SK-N-SH (cell line): Measurements from ENCODE around the gene SH3TC1. TPM values are rescaled to one million over a fixed set of nuclear protein-coding genes. Genes with fewer than 3 reads are reported as not detected.

Source experiments
- CTCF ChIA-PET: fragments of 300-600, 350-600 bp; formaldehyde crosslinking; extraction: SDS; loops from one replicate; lab custom pipeline; 2021; lab: Yijun Ruan, JAX
- POLR2A ChIA-PET: fragments of 350-600 bp; sonication (Branson Sonifier 250); formaldehyde crosslinking; extraction: SDS; loops from one replicate; lab custom pipeline; 2020; ENCODE audit warnings: antibody characterized with exemption, inconsistent platforms; lab: Yijun Ruan, JAX
- DNase-seq: peaks from one replicate; pipeline ENCODE4 v3.0.0; 2012
- H2AFZ ChIP-seq: fragments of 200-600 bp; sonication (generic); 2 replicates; pipeline ENCODE4 v1.8.1; 2016; ENCODE audit warnings: antibody characterized with exemption, mild to moderate bottlenecking, low read depth
- H3F3A ChIP-seq: fragments of 200-600 bp; sonication (generic); replicated peaks from 2 replicates; pipeline ENCODE3; 2016; ENCODE audit warnings: antibody characterized with exemption, mild to moderate bottlenecking; ENCODE audit not compliant: insufficient read depth
- H3K27ac ChIP-seq, 2 experiments: fragments of 200-500 bp in 1 of 2; fragments of 200-600 bp in 1 of 2; sonication (Bioruptor generic) in 1 of 2; sonication (generic), shearing (Covaris generic) in 1 of 2; 2 replicates each; pipeline versions ENCODE4 v1.5.1 to v1.6.1; 2014 to 2016; ENCODE audit warnings: low read depth in 2 of 2, inconsistent platforms in 1 of 2, low read length in 1 of 2, mild to moderate bottlenecking in 1 of 2, mixed read lengths in 1 of 2
- H3K27me3 ChIP-seq: fragments of 200-600 bp; sonication (generic), shearing (Covaris generic); 2 replicates; pipeline ENCODE4 v1.6.1; 2016; ENCODE audit warnings: mixed run types; ENCODE audit not compliant: insufficient read depth
- H3K36me3 ChIP-seq, 2 experiments: fragments of 200-500 bp in 1 of 2; fragments of 200-600 bp in 1 of 2; sonication (Bioruptor generic) in 1 of 2; sonication (generic) in 1 of 2; replicated peaks in 1 of 2; 2 replicates each; pipeline versions ENCODE3 to v1.5.1; 2014 to 2016; ENCODE audit warnings: low read length in 1 of 2, mild to moderate bottlenecking in 1 of 2; ENCODE audit not compliant: insufficient read depth in 2 of 2, control insufficient read depth in 1 of 2
- H3K4me1 ChIP-seq, 2 experiments: fragments of 200-500 bp in 1 of 2; fragments of 200-600 bp in 1 of 2; sonication (Bioruptor generic) in 1 of 2; sonication (generic), shearing (Covaris generic) in 1 of 2; 2 replicates each; pipeline versions ENCODE4 v1.5.1 to v1.6.1; 2014 to 2016; ENCODE audit warnings: low read depth in 1 of 2, low read length in 1 of 2, mixed run types in 1 of 2; ENCODE audit not compliant: insufficient read depth in 2 of 2, control insufficient read depth in 1 of 2
- H3K4me2 ChIP-seq: fragments of 200-600 bp; sonication (generic), shearing (Covaris generic); 2 replicates; pipeline ENCODE4 v1.6.1; 2017; ENCODE audit warnings: mixed run types
- H3K4me3 ChIP-seq, 2 experiments: fragments of 200-500 bp in 1 of 2; fragments of 200-600 bp in 1 of 2; sonication (Bioruptor generic) in 1 of 2; sonication (generic), shearing (Covaris generic) in 1 of 2; 2 replicates each; pipeline versions ENCODE4 v1.5.1 to v1.8.1; 2014 to 2016; ENCODE audit warnings: low read depth in 2 of 2, inconsistent platforms in 1 of 2, low read length in 1 of 2, mild to moderate bottlenecking in 1 of 2, mixed read lengths in 1 of 2, moderate library complexity in 1 of 2
- H3K79me2 ChIP-seq: fragments of 200-600 bp; sonication (generic); 2 replicates; pipeline ENCODE4 v1.8.1; 2017; ENCODE audit warnings: mild to moderate bottlenecking; ENCODE audit not compliant: insufficient read depth
- H3K9ac ChIP-seq: fragments of 200-600 bp; sonication (generic); 2 replicates; pipeline ENCODE4 v1.6.1; 2017; ENCODE audit warnings: mixed run types
- H3K9me2 ChIP-seq: fragments of 200-600 bp; sonication (generic); 2 replicates; pipeline ENCODE4 v1.6.1; 2017; ENCODE audit warnings: mixed run types
- H3K9me3 ChIP-seq: fragments of 200-600 bp; sonication (generic); 2 replicates; pipeline ENCODE4 v1.6.1; 2017; ENCODE audit warnings: mixed run types, mild to moderate bottlenecking, moderate library complexity
- H4K20me1 ChIP-seq: fragments of 200-600 bp; sonication (generic); 2 replicates; pipeline ENCODE4 v1.6.1; 2017; ENCODE audit warnings: mild to moderate bottlenecking, mixed run types; ENCODE audit not compliant: insufficient read depth
- CHD2 ChIP-seq: fragments of 150-350 bp; IDR thresholded peaks from 2 replicates; pipeline ENCODE4 v1.6.1; 2018; ENCODE audit warnings: low read length; ENCODE audit not compliant: partially characterized antibody
- CTCF ChIP-seq: fragments of 200-600 bp; sonication (generic); IDR thresholded peaks from 2 replicates; pipeline ENCODE4 v1.6.1; 2017; ENCODE audit warnings: antibody characterized with exemption, mild to moderate bottlenecking, moderate library complexity
- ELF1 ChIP-seq: IDR thresholded peaks from 2 replicates; pipeline ENCODE4 v1.4.0; 2012
- FOXM1 ChIP-seq: IDR thresholded peaks from 2 replicates; pipeline ENCODE4 v1.4.0; 2012; ENCODE audit warnings: low read depth, mild to moderate bottlenecking
- GABPA ChIP-seq: IDR thresholded peaks from 2 replicates; pipeline ENCODE4 v1.4.0; 2012; ENCODE audit warnings: low read depth, mild to moderate bottlenecking
- JUND ChIP-seq: IDR thresholded peaks from 2 replicates; pipeline ENCODE4 v1.4.0; 2012
- MEF2A ChIP-seq: IDR thresholded peaks from 2 replicates; pipeline ENCODE4 v1.4.0; 2012; ENCODE audit warnings: low read depth, borderline replicate concordance
- RCOR1 ChIP-seq: fragments of 150-350 bp; IDR thresholded peaks from 2 replicates; pipeline ENCODE4 v1.6.1; 2017; ENCODE audit warnings: antibody characterized with exemption, low read length
- SIN3A ChIP-seq: IDR thresholded peaks from 2 replicates; pipeline ENCODE4 v1.6.1; 2012; ENCODE audit warnings: low read depth, mild to moderate bottlenecking, low read length, moderate library complexity, borderline replicate concordance
- SMC3 ChIP-seq: IDR thresholded peaks from 2 replicates; pipeline ENCODE4 v1.6.1; 2012; ENCODE audit warnings: low read depth, low read length, improper control_type of control experiment
- TAF1 ChIP-seq: IDR thresholded peaks from 2 replicates; pipeline ENCODE4 v1.6.1; 2012; ENCODE audit warnings: low read depth, mild to moderate bottlenecking, low read length, moderate library complexity, borderline replicate concordance
- TCF12 ChIP-seq: IDR thresholded peaks from 2 replicates; pipeline ENCODE4 v1.4.0; 2012
- USF1 ChIP-seq: IDR thresholded peaks from 2 replicates; pipeline ENCODE4 v1.4.0; 2012; ENCODE audit warnings: low read depth, borderline replicate concordance
- WGBS: methylation state at CpG from one replicate; pipeline ENCODE4 v1.1.6; 2017; ENCODE audit warnings: low lambda C conversion rate; 5-methylcytosine and 5-hydroxymethylcytosine counted together
- polyA plus RNA-seq, 3 experiments: library from polyadenylated mRNA; depleted of rRNA; stranded (reverse); fragments of >200 nt; gene quantifications; 2 replicates each; pipeline ENCODE4 v1.2.3, GENCODE V29; 2012
- TF ChIP-seq, protein P1 (sequence below): IDR thresholded peaks from 2 replicates; pipeline ENCODE4 v1.4.0; 2012; ENCODE audit warnings: low read depth
- TF ChIP-seq, protein P2 (sequence below): IDR thresholded peaks from 2 replicates; pipeline ENCODE4; 2012

Gene SH3TC1
- polyA plus RNA-seq, 1 of the 3 experiments (the other 2 are of a cell fraction): 2.7 TPM

DNA sequence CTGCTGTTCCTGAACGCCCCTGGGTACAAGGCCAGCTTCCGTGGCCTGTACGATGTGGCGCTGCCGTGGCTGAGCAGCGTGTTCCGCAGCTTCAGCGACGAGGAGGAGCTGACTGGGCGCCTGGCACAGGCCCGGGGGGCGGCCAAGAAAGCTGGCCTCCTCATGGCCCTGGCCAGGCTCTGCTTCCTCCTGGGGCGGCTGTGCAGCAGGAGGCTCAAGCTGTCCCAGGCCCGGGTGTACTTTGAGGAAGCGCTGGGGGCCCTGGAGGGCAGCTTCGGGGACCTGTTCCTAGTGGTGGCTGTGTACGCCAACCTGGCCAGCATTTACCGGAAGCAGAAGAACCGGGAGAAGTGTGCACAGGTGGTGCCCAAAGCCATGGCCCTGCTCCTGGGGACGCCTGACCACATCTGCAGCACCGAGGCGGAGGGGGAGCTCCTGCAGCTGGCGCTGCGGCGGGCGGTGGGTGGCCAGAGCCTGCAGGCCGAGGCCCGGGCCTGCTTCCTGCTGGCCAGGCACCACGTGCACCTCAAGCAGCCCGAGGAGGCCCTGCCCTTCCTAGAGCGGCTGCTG is 28.2 kb downstream of the SH3TC1 start (continued):
- TF ChIP-seq CTCF: no peak

GRCh38 chr4:8227771-8228318 is 28.8 kb downstream of the SH3TC1 start:
- no peak overlapping the region for H2AFZ ChIP-seq
- ChIA-PET CTCF (interaction anchor here (3.0 to 5.6 kb wide), 3 partner anchors 15 to 175 kb away, joined by 10 to 42 read pairs (median 24); no protein-coding TSS in a partner anchor), POLR2A (no interaction called here)
- H3K27ac ChIP-seq: no peak overlapping the region; a peak in 1 of 4 replicates
- no peak overlapping the region for H3K9ac ChIP-seq
- H3K4me3 ChIP-seq: no peak overlapping the region
- H3K4me1 ChIP-seq: peaks cover 0 to 27% of the 10 kb centered on the region in 2 experiments; a peak in 1 of 4 replicates
- H3K9me2 ChIP-seq: no peaks in the 10 kb centered on the region
- DNase-seq: no peak
- 95% methylated on average over 6 of the region's 27 CpGs for WGBS
- H4K20me1 ChIP-seq: no peaks in the 10 kb centered on the region
- no peaks in the 10 kb centered on the region for H3F3A ChIP-seq
- H3K4me2 ChIP-seq: no peak overlapping the region
- no peaks in the 10 kb centered on the region for H3K36me3 ChIP-seq
- H3K27me3 ChIP-seq: no peaks in the 10 kb centered on the region
- H3K9me3 ChIP-seq: no peaks in the 10 kb centered on the region
- TF ChIP-seq RCOR1 (no peak), ELF1 (no peak), GABPA (no peak), SMC3 (no peak), JUND (no peak), FOXM1 (no peak), USF1 (no peak), TCF12 (no peak), CHD2 (no peak), MEF2A (no peak), SIN3A (no peak), TAF1 (no peak)
- TF ChIP-seq, protein P1, sequence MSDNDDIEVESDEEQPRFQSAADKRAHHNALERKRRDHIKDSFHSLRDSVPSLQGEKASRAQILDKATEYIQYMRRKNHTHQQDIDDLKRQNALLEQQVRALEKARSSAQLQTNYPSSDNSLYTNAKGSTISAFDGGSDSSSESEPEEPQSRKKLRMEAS: no peak
- TF ChIP-seq, protein P2, sequence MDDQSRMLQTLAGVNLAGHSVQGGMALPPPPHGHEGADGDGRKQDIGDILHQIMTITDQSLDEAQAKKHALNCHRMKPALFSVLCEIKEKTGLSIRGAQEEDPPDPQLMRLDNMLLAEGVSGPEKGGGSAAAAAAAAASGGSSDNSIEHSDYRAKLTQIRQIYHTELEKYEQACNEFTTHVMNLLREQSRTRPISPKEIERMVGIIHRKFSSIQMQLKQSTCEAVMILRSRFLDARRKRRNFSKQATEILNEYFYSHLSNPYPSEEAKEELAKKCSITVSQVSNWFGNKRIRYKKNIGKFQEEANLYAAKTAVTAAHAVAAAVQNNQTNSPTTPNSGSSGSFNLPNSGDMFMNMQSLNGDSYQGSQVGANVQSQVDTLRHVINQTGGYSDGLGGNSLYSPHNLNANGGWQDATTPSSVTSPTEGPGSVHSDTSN: no peak
- TF ChIP-seq, all 33 proteins: peak for 0
- H3K79me2 ChIP-seq: no peaks in the 10 kb centered on the region
